A673 (cell line): ENCODE measurements around the gene ADCY3.

Experiments
- CTCF ChIP-seq: fragments of 300-800, 200-600 bp; sonication (generic); conservative IDR thresholded peaks from 2 replicates; pipeline ENCODE4 v1.5.1; 2017; ENCODE audit warnings: low read depth, mild to moderate bottlenecking, antibody characterized with exemption, low read length, moderate library complexity, mixed read lengths
- EZH2 ChIP-seq: fragments of 200-600 bp; sonication (generic); IDR thresholded peaks from 2 replicates; pipeline ENCODE4 v1.6.1; 2017; ENCODE audit warnings: borderline replicate concordance, low read depth, mild to moderate bottlenecking, mixed read lengths, antibody characterized with exemption, low read length; ENCODE audit not compliant: poor library complexity, severe bottlenecking

- no peak for TF ChIP-seq EZH2
- TF ChIP-seq CTCF = no peak
Measured at GRCh38 chr2:24912523-24912922, 7.5 kb downstream of the ADCY3 start.
